ENCODE measurements around the gene VGLL4. TPM values are rescaled to one million over a fixed set of nuclear protein-coding genes. Genes with fewer than 3 reads are reported as not detected.

Gene VGLL4
- total RNA-seq, 1 donor from 2014 or later: 99.4 TPM

- intact Hi-C loops (cut with DNase I): no loop called here
- H3K27me3 ChIP-seq: no peaks in the 10 kb centered on the region
- TF ChIP-seq, protein P1, sequence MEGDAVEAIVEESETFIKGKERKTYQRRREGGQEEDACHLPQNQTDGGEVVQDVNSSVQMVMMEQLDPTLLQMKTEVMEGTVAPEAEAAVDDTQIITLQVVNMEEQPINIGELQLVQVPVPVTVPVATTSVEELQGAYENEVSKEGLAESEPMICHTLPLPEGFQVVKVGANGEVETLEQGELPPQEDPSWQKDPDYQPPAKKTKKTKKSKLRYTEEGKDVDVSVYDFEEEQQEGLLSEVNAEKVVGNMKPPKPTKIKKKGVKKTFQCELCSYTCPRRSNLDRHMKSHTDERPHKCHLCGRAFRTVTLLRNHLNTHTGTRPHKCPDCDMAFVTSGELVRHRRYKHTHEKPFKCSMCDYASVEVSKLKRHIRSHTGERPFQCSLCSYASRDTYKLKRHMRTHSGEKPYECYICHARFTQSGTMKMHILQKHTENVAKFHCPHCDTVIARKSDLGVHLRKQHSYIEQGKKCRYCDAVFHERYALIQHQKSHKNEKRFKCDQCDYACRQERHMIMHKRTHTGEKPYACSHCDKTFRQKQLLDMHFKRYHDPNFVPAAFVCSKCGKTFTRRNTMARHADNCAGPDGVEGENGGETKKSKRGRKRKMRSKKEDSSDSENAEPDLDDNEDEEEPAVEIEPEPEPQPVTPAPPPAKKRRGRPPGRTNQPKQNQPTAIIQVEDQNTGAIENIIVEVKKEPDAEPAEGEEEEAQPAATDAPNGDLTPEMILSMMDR (IDR thresholded peaks at IDR 0.05): no peak
- TF ChIP-seq POLR2AphosphoS5 (IDR thresholded peaks at IDR 0.05; ENCODE audit: insufficient read depth in 1 of 2, low read depth in 1 of 2): no peak
- TF ChIP-seq POLR2A (IDR thresholded peaks at IDR 0.05): no peak
- no peaks in the 10 kb centered on the region for H3K9me3 ChIP-seq
- H3K4me3 ChIP-seq: no peak overlapping the region
- DNase-seq (ENCODE audit: extremely low spot score in 2 of 2): no peak
- no peaks in the 10 kb centered on the region for H3K36me3 ChIP-seq
- no peak overlapping the region for H3K27ac ChIP-seq
- peaks cover 20% of the 10 kb centered on the region for H3K4me1 ChIP-seq
These were observed 104.5 kb downstream of the VGLL4 start for GRCh38 chr3:11539218-11539617.

- no peak for DNase-seq (ENCODE audit: extremely low spot score in 2 of 2)
- no peak for TF ChIP-seq POLR2AphosphoS5 (IDR thresholded peaks at IDR 0.05; ENCODE audit: insufficient read depth in 1 of 2, low read depth in 1 of 2)
- TF ChIP-seq, protein P1 (IDR thresholded peaks at IDR 0.05): no peak
- Histone ChIP-seq H3K27ac (no peak overlapping the region), H3K27me3 (no peaks in the 10 kb centered on the region), H3K4me3 (no peak overlapping the region), H3K9me3 (no peaks in the 10 kb centered on the region), H3K36me3 (no peaks in the 10 kb centered on the region), H3K4me1 (peaks cover 15% of the 10 kb centered on the region)
- intact Hi-C loops (cut with DNase I): no loop called here
These were observed 105.1 kb downstream of the VGLL4 start for GRCh38 chr3:11538581-11538980.

GRCh38 chr3:11536936-11537612 lies 106.6 kb downstream of the VGLL4 start:
- intact Hi-C loops (cut with DNase I): no loop called here
- TF ChIP-seq POLR2A (IDR thresholded peaks at IDR 0.05) (no peak), POLR2AphosphoS5 (IDR thresholded peaks at IDR 0.05; ENCODE audit: insufficient read depth in 1 of 2, low read depth in 1 of 2) (no peak)
- TF ChIP-seq, protein P1 (IDR thresholded peaks at IDR 0.05): no peak
- peaks cover 10% of the 10 kb centered on the region for H3K4me1 ChIP-seq
- no peaks in the 10 kb centered on the region for H3K9me3 ChIP-seq
- no peak overlapping the region for H3K4me3 ChIP-seq
- no peaks in the 10 kb centered on the region for H3K36me3 ChIP-seq
- DNase-seq (ENCODE audit: extremely low spot score in 2 of 2): no peak
- no peak overlapping the region for H3K27ac ChIP-seq
- no peaks in the 10 kb centered on the region for H3K27me3 ChIP-seq

GRCh38 chr3:11536132-11536935 lies 107.4 kb downstream of the VGLL4 start:
- no peak for DNase-seq (ENCODE audit: extremely low spot score in 2 of 2)
- TF ChIP-seq POLR2A (IDR thresholded peaks at IDR 0.05) (no peak), POLR2AphosphoS5 (IDR thresholded peaks at IDR 0.05; ENCODE audit: insufficient read depth in 1 of 2, low read depth in 1 of 2) (no peak)
- TF ChIP-seq, protein P1 (IDR thresholded peaks at IDR 0.05): no peak
- H3K9me3 ChIP-seq: no peaks in the 10 kb centered on the region
- H3K36me3 ChIP-seq: no peaks in the 10 kb centered on the region
- H3K4me3 ChIP-seq: no peak overlapping the region
- intact Hi-C loops (cut with DNase I): no loop called here
- H3K27ac ChIP-seq: no peak overlapping the region
- peaks cover 2% of the 10 kb centered on the region for H3K4me1 ChIP-seq
- H3K27me3 ChIP-seq: no peaks in the 10 kb centered on the region
